HG02571 (cell line): Measurements from ENCODE around the gene MCF2L2.

Experiments
- ATAC-seq: cut with Tn5 transposase; IDR thresholded peaks from one replicate; pipeline ENCODE4 v1.9.1; 2021; ENCODE audit warnings: mild to moderate bottlenecking, moderate library complexity; ENCODE audit not compliant: unreplicated experiment

Gene MCF2L2

GRCh38 chr3:183149915-183150750 lies 278.3 kb downstream of the MCF2L2 start:
- ATAC-seq = no peak

- no peak for ATAC-seq
Observed at GRCh38 chr3:183148056-183148455, 280.4 kb downstream of the MCF2L2 start.

- no peak for ATAC-seq
Observed at GRCh38 chr3:183144363-183144762, 284.1 kb downstream of the MCF2L2 start.

GRCh38 chr3:183142199-183142598 lies 286.2 kb downstream of the MCF2L2 start:
- no peak for ATAC-seq

GRCh38 chr3:183134844-183135243 lies 293.6 kb downstream of the MCF2L2 start:
- no peak for ATAC-seq

GRCh38 chr3:183132409-183132808 lies 296.0 kb downstream of the MCF2L2 start:
- no peak for ATAC-seq

- no peak for ATAC-seq
Observed at GRCh38 chr3:183131735-183132134, 296.7 kb downstream of the MCF2L2 start.

GRCh38 chr3:183131186-183131725 lies 297.2 kb downstream of the MCF2L2 start:
- no peak for ATAC-seq

- ATAC-seq = no peak
Observed at GRCh38 chr3:183129243-183129642, 299.2 kb downstream of the MCF2L2 start.

- ATAC-seq = no peak
Observed at GRCh38 chr3:183128709-183129108, 299.7 kb downstream of the MCF2L2 start.
